ENCODE measurements around the gene SEPTIN10.

DNA sequence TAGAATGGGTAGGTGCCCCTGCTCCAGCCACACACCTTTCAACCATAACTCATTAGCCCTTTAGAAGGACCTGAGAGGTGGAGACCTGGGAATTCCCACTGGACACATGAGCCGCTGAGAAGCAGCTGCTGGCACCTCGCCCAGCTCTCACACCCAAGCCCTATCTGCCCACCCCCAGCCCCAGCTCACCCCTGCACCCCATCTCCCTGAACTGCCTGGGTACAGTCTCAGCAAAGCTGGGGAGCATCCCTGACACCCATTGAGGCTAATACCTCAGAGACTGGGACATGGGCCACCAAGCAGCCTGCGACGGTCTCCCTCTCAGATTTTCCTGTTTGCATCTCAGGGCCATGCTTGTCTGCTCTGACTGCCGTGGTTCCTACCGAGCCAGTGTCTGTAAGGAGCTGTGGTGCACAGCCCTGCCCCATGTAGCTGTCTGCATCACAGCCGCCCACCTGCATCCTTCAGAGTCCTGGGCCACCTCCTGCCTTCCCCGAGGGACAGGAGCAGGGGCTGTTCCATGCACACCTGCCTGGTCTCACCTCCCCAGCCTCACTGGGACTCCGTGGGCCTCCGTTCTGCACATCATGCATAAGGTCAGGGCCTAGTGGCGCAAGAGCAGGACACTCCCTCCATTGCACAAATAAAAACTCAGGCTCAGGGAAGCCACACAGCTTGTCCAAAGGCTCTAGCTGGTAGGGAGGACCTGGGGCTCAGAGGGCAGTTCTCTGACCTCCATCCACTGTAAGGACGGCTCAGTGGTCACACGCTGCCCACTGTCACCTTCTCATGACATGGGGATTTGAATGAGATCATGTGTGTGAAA, 90.0 kb downstream of the SEPTIN10 start:
- TF ChIP-seq, protein P1, sequence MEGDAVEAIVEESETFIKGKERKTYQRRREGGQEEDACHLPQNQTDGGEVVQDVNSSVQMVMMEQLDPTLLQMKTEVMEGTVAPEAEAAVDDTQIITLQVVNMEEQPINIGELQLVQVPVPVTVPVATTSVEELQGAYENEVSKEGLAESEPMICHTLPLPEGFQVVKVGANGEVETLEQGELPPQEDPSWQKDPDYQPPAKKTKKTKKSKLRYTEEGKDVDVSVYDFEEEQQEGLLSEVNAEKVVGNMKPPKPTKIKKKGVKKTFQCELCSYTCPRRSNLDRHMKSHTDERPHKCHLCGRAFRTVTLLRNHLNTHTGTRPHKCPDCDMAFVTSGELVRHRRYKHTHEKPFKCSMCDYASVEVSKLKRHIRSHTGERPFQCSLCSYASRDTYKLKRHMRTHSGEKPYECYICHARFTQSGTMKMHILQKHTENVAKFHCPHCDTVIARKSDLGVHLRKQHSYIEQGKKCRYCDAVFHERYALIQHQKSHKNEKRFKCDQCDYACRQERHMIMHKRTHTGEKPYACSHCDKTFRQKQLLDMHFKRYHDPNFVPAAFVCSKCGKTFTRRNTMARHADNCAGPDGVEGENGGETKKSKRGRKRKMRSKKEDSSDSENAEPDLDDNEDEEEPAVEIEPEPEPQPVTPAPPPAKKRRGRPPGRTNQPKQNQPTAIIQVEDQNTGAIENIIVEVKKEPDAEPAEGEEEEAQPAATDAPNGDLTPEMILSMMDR (tag by site-specific recombination; IDR thresholded peaks at IDR 0.05): no peak
- TF ChIP-seq ZNF335 (tag by site-specific recombination; conservative IDR thresholded peaks at IDR 0.05): no peak
- no peak for TF ChIP-seq ZNF391 (tag by site-specific recombination; IDR thresholded peaks at IDR 0.05; ENCODE audit: borderline replicate concordance, low read depth)
- TF ChIP-seq, protein P2, sequence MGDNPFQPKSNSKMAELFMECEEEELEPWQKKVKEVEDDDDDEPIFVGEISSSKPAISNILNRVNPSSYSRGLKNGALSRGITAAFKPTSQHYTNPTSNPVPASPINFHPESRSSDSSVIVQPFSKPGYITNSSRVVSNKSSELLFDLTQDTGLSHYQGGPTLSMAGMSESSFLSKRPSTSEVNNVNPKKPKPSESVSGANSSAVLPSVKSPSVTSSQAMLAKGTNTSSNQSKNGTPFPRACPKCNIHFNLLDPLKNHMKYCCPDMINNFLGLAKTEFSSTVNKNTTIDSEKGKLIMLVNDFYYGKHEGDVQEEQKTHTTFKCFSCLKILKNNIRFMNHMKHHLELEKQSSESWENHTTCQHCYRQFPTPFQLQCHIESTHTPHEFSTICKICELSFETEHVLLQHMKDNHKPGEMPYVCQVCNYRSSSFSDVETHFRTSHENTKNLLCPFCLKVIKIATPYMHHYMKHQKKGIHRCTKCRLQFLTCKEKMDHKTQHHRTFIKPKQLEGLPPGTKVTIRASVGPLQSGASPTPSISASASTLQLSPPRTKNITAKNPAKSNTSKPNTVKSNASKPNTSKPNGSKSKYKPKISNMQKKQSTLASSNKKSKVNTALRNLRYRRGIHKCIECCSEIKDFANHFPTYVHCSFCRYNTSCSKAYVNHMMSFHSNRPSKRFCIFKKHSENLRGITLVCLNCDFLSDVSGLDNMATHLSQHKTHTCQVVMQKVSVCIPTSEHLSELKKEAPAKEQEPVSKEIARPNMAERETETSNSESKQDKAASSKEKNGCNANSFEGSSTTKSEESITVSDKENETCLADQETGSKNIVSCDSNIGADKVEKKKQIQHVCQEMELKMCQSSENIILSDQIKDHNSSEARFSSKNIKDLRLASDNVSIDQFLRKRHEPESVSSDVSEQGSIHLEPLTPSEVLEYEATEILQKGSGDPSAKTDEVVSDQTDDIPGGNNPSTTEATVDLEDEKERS (tag by site-specific recombination; IDR thresholded peaks at IDR 0.05): no peak
- TF ChIP-seq, protein P3, sequence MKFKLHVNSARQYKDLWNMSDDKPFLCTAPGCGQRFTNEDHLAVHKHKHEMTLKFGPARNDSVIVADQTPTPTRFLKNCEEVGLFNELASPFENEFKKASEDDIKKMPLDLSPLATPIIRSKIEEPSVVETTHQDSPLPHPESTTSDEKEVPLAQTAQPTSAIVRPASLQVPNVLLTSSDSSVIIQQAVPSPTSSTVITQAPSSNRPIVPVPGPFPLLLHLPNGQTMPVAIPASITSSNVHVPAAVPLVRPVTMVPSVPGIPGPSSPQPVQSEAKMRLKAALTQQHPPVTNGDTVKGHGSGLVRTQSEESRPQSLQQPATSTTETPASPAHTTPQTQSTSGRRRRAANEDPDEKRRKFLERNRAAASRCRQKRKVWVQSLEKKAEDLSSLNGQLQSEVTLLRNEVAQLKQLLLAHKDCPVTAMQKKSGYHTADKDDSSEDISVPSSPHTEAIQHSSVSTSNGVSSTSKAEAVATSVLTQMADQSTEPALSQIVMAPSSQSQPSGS (tag by site-specific recombination; IDR thresholded peaks at IDR 0.05; ENCODE audit: low read depth): no peak
- TF ChIP-seq YY1 (tag by site-specific recombination; IDR thresholded peaks at IDR 0.05): no peak
- no peak for TF ChIP-seq ZNF549 (tag by site-specific recombination; IDR thresholded peaks at IDR 0.05)
- TF ChIP-seq, protein P4, sequence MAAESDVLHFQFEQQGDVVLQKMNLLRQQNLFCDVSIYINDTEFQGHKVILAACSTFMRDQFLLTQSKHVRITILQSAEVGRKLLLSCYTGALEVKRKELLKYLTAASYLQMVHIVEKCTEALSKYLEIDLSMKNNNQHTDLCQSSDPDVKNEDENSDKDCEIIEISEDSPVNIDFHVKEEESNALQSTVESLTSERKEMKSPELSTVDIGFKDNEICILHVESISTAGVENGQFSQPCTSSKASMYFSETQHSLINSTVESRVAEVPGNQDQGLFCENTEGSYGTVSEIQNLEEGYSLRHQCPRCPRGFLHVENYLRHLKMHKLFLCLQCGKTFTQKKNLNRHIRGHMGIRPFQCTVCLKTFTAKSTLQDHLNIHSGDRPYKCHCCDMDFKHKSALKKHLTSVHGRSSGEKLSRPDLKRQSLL (tag by site-specific recombination; IDR thresholded peaks at IDR 0.05): no peak
- no peak for TF ChIP-seq SP2 (tag by site-specific recombination; IDR thresholded peaks at IDR 0.05)
- TF ChIP-seq ZNF146 (tag by site-specific recombination; IDR thresholded peaks at IDR 0.05): no peak
- TF ChIP-seq ZFP69B (tag by site-specific recombination; IDR thresholded peaks at IDR 0.05): no peak
- TF ChIP-seq SP3 (tag by site-specific recombination; IDR thresholded peaks at IDR 0.05): no peak
- TF ChIP-seq ZBTB7A (tag by site-specific recombination; IDR thresholded peaks at IDR 0.05; ENCODE audit: low read depth): no peak
- TF ChIP-seq, protein P5, sequence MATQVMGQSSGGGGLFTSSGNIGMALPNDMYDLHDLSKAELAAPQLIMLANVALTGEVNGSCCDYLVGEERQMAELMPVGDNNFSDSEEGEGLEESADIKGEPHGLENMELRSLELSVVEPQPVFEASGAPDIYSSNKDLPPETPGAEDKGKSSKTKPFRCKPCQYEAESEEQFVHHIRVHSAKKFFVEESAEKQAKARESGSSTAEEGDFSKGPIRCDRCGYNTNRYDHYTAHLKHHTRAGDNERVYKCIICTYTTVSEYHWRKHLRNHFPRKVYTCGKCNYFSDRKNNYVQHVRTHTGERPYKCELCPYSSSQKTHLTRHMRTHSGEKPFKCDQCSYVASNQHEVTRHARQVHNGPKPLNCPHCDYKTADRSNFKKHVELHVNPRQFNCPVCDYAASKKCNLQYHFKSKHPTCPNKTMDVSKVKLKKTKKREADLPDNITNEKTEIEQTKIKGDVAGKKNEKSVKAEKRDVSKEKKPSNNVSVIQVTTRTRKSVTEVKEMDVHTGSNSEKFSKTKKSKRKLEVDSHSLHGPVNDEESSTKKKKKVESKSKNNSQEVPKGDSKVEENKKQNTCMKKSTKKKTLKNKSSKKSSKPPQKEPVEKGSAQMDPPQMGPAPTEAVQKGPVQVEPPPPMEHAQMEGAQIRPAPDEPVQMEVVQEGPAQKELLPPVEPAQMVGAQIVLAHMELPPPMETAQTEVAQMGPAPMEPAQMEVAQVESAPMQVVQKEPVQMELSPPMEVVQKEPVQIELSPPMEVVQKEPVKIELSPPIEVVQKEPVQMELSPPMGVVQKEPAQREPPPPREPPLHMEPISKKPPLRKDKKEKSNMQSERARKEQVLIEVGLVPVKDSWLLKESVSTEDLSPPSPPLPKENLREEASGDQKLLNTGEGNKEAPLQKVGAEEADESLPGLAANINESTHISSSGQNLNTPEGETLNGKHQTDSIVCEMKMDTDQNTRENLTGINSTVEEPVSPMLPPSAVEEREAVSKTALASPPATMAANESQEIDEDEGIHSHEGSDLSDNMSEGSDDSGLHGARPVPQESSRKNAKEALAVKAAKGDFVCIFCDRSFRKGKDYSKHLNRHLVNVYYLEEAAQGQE (tag by site-specific recombination; IDR thresholded peaks at IDR 0.05): no peak
